ENCODE data around the gene CNOT8. TPM values are rescaled to one million over a fixed set of nuclear protein-coding genes. Genes with fewer than 3 reads are reported as not detected.

The CNOT8 gene
- total and polyA plus RNA-seq, 9 of the 15 experiments (the other 6 are each of a cell fraction or from before 2014, with no cell fraction given): 15.2 to 68.9 (median 52.1) TPM

- TF ChIP-seq ZBTB26 (CRISPR knock-in tag; IDR thresholded peaks at IDR 0.05) (no peak), NR0B1 (IDR thresholded peaks at IDR 0.05; ENCODE audit: partially characterized antibody) (no peak), ZSCAN29 (IDR thresholded peaks at IDR 0.05) (no peak), RBM17 (IDR thresholded peaks at IDR 0.05; ENCODE audit: borderline replicate concordance, low read depth, low read length) (no peak), ARID3B (CRISPR knock-in tag; IDR thresholded peaks at IDR 0.05; ENCODE audit: borderline replicate concordance) (no peak), TAF9B (IDR thresholded peaks at IDR 0.05; ENCODE audit: partially characterized antibody) (no peak), DIDO1 (tag; IDR thresholded peaks at IDR 0.05; ENCODE audit: low read depth) (no peak), BRF2 (IDR thresholded peaks at IDR 0.05; ENCODE audit: borderline replicate concordance, insufficient read depth, insufficient read length) (no peak), ZNF174 (CRISPR knock-in tag; IDR thresholded peaks at IDR 0.05) (no peak), ZNF436 (CRISPR knock-in tag; IDR thresholded peaks at IDR 0.05) (no peak), PHF20 (IDR thresholded peaks at IDR 0.05; ENCODE audit: partially characterized antibody) (no peak), ZNF79 (CRISPR knock-in tag; IDR thresholded peaks at IDR 0.05; ENCODE audit: low read depth) (no peak), ELF2 (CRISPR knock-in tag; IDR thresholded peaks at IDR 0.05) (no peak), DLX4 (CRISPR knock-in tag; IDR thresholded peaks at IDR 0.05) (no peak), HMBOX1 (IDR thresholded peaks at IDR 0.05) (peak; percentile 82), THAP7 (CRISPR knock-in tag; IDR thresholded peaks at IDR 0.05) (no peak), SPI1 (IDR thresholded peaks at IDR 0.05; ENCODE audit: borderline replicate concordance, low read depth, low read length) (0 out of 2 replicates have a peak, but pooled peaks have one; percentile 11)
Measured at GRCh38 chr5:154840435-154841272, 17.8 kb upstream of the CNOT8 start (continued).
